ENCODE results near the gene FN1.

GRCh38 chr2:215427585-215427984 is 8.3 kb downstream of the FN1 start:
- TF ChIP-seq REST (tag by site-specific recombination; IDR thresholded peaks at IDR 0.05) (no peak), PRDM10 (tag by site-specific recombination; IDR thresholded peaks at IDR 0.05) (no peak), PBX3 (CRISPR knock-in tag; IDR thresholded peaks at IDR 0.05) (no peak), CTCF (tag by site-specific recombination; IDR thresholded peaks at IDR 0.05) (no peak), ZNF558 (tag by site-specific recombination; IDR thresholded peaks at IDR 0.05) (no peak), REPIN1 (tag by site-specific recombination; IDR thresholded peaks at IDR 0.05; ENCODE audit: low read depth) (no peak), ZNF529 (tag by site-specific recombination; IDR thresholded peaks at IDR 0.05; ENCODE audit: insufficient replicate concordance) (no peak), ZNF521 (tag by site-specific recombination; IDR thresholded peaks at IDR 0.05) (no peak), PRDM4 (tag by site-specific recombination; IDR thresholded peaks at IDR 0.05) (no peak), ZNF560 (tag by site-specific recombination; IDR thresholded peaks at IDR 0.05; ENCODE audit: borderline replicate concordance) (no peak), YY1 (tag by site-specific recombination; IDR thresholded peaks at IDR 0.05) (no peak), SETDB1 (IDR thresholded peaks at IDR 0.05; ENCODE audit: insufficient read length, low read length) (no peak), ZNF175 (tag by site-specific recombination; IDR thresholded peaks at IDR 0.05) (no peak)
